SK-N-SH (cell line): ENCODE measurements around the gene NODAL. TPM values are rescaled to one million over a fixed set of nuclear protein-coding genes. Genes with fewer than 3 reads are reported as not detected.

Source experiments
- CTCF ChIA-PET: fragments of 300-600, 350-600 bp; formaldehyde crosslinking; extraction: SDS; loops from one replicate; lab custom pipeline; 2021; lab: Yijun Ruan, JAX
- POLR2A ChIA-PET: fragments of 350-600 bp; sonication (Branson Sonifier 250); formaldehyde crosslinking; extraction: SDS; loops from one replicate; lab custom pipeline; 2020; ENCODE audit warnings: antibody characterized with exemption, inconsistent platforms; lab: Yijun Ruan, JAX
- DNase-seq: peaks from one replicate; pipeline ENCODE4 v3.0.0; 2012
- H2AFZ ChIP-seq: fragments of 200-600 bp; sonication (generic); 2 replicates; pipeline ENCODE4 v1.8.1; 2016; ENCODE audit warnings: antibody characterized with exemption, mild to moderate bottlenecking, low read depth
- H3F3A ChIP-seq: fragments of 200-600 bp; sonication (generic); replicated peaks from 2 replicates; pipeline ENCODE3; 2016; ENCODE audit warnings: antibody characterized with exemption, mild to moderate bottlenecking; ENCODE audit not compliant: insufficient read depth
- H3K27ac ChIP-seq, 2 experiments: fragments of 200-500 bp in 1 of 2; fragments of 200-600 bp in 1 of 2; sonication (Bioruptor generic) in 1 of 2; sonication (generic), shearing (Covaris generic) in 1 of 2; 2 replicates each; pipeline versions ENCODE4 v1.5.1 to v1.6.1; 2014 to 2016; ENCODE audit warnings: low read depth in 2 of 2, inconsistent platforms in 1 of 2, low read length in 1 of 2, mild to moderate bottlenecking in 1 of 2, mixed read lengths in 1 of 2
- H3K27me3 ChIP-seq: fragments of 200-600 bp; sonication (generic), shearing (Covaris generic); 2 replicates; pipeline ENCODE4 v1.6.1; 2016; ENCODE audit warnings: mixed run types; ENCODE audit not compliant: insufficient read depth
- H3K36me3 ChIP-seq, 2 experiments: fragments of 200-500 bp in 1 of 2; fragments of 200-600 bp in 1 of 2; sonication (Bioruptor generic) in 1 of 2; sonication (generic) in 1 of 2; replicated peaks in 1 of 2; 2 replicates each; pipeline versions ENCODE3 to v1.5.1; 2014 to 2016; ENCODE audit warnings: low read length in 1 of 2, mild to moderate bottlenecking in 1 of 2; ENCODE audit not compliant: insufficient read depth in 2 of 2, control insufficient read depth in 1 of 2
- H3K4me1 ChIP-seq, 2 experiments: fragments of 200-500 bp in 1 of 2; fragments of 200-600 bp in 1 of 2; sonication (Bioruptor generic) in 1 of 2; sonication (generic), shearing (Covaris generic) in 1 of 2; 2 replicates each; pipeline versions ENCODE4 v1.5.1 to v1.6.1; 2014 to 2016; ENCODE audit warnings: low read depth in 1 of 2, low read length in 1 of 2, mixed run types in 1 of 2; ENCODE audit not compliant: insufficient read depth in 2 of 2, control insufficient read depth in 1 of 2
- H3K4me2 ChIP-seq: fragments of 200-600 bp; sonication (generic), shearing (Covaris generic); 2 replicates; pipeline ENCODE4 v1.6.1; 2017; ENCODE audit warnings: mixed run types
- H3K4me3 ChIP-seq, 2 experiments: fragments of 200-500 bp in 1 of 2; fragments of 200-600 bp in 1 of 2; sonication (Bioruptor generic) in 1 of 2; sonication (generic), shearing (Covaris generic) in 1 of 2; 2 replicates each; pipeline versions ENCODE4 v1.5.1 to v1.8.1; 2014 to 2016; ENCODE audit warnings: low read depth in 2 of 2, inconsistent platforms in 1 of 2, low read length in 1 of 2, mild to moderate bottlenecking in 1 of 2, mixed read lengths in 1 of 2, moderate library complexity in 1 of 2
- H3K79me2 ChIP-seq: fragments of 200-600 bp; sonication (generic); 2 replicates; pipeline ENCODE4 v1.8.1; 2017; ENCODE audit warnings: mild to moderate bottlenecking; ENCODE audit not compliant: insufficient read depth
- H3K9ac ChIP-seq: fragments of 200-600 bp; sonication (generic); 2 replicates; pipeline ENCODE4 v1.6.1; 2017; ENCODE audit warnings: mixed run types
- H3K9me2 ChIP-seq: fragments of 200-600 bp; sonication (generic); 2 replicates; pipeline ENCODE4 v1.6.1; 2017; ENCODE audit warnings: mixed run types
- H3K9me3 ChIP-seq: fragments of 200-600 bp; sonication (generic); 2 replicates; pipeline ENCODE4 v1.6.1; 2017; ENCODE audit warnings: mixed run types, mild to moderate bottlenecking, moderate library complexity
- H4K20me1 ChIP-seq: fragments of 200-600 bp; sonication (generic); 2 replicates; pipeline ENCODE4 v1.6.1; 2017; ENCODE audit warnings: mild to moderate bottlenecking, mixed run types; ENCODE audit not compliant: insufficient read depth
- CHD2 ChIP-seq: fragments of 150-350 bp; IDR thresholded peaks from 2 replicates; pipeline ENCODE4 v1.6.1; 2018; ENCODE audit warnings: low read length; ENCODE audit not compliant: partially characterized antibody
- CTCF ChIP-seq: fragments of 200-600 bp; sonication (generic); IDR thresholded peaks from 2 replicates; pipeline ENCODE4 v1.6.1; 2017; ENCODE audit warnings: antibody characterized with exemption, mild to moderate bottlenecking, moderate library complexity
- ELF1 ChIP-seq: IDR thresholded peaks from 2 replicates; pipeline ENCODE4 v1.4.0; 2012
- EZH2phosphoT487 ChIP-seq: fragments of 200-600 bp; sonication (generic); IDR thresholded peaks from 2 replicates; pipeline ENCODE4 v1.6.1; 2017; ENCODE audit warnings: low read depth, mixed run types, mild to moderate bottlenecking, antibody characterized with exemption, moderate library complexity, borderline replicate concordance
- FOXM1 ChIP-seq: IDR thresholded peaks from 2 replicates; pipeline ENCODE4 v1.4.0; 2012; ENCODE audit warnings: low read depth, mild to moderate bottlenecking
- GABPA ChIP-seq: IDR thresholded peaks from 2 replicates; pipeline ENCODE4 v1.4.0; 2012; ENCODE audit warnings: low read depth, mild to moderate bottlenecking
- GATA2 ChIP-seq: sonication (generic); formaldehyde crosslinking; IDR thresholded peaks from 2 replicates; pipeline ENCODE4 v1.5.0; 2020; ENCODE audit warnings: mild to moderate bottlenecking, missing genetic modification reagents
- JUND ChIP-seq: IDR thresholded peaks from 2 replicates; pipeline ENCODE4 v1.4.0; 2012
- MAX ChIP-seq: IDR thresholded peaks from 2 replicates; pipeline ENCODE4 v1.4.0; 2012; ENCODE audit warnings: low read depth
- MEF2A ChIP-seq: IDR thresholded peaks from 2 replicates; pipeline ENCODE4 v1.4.0; 2012; ENCODE audit warnings: low read depth, borderline replicate concordance
- NFIC ChIP-seq: IDR thresholded peaks from 2 replicates; pipeline ENCODE4 v1.4.0; 2012; ENCODE audit warnings: borderline replicate concordance
- RFX5 ChIP-seq: IDR thresholded peaks from 2 replicates; pipeline ENCODE4 v1.6.1; 2012; ENCODE audit warnings: mild to moderate bottlenecking, improper control_type of control experiment, low read length
- RXRA ChIP-seq: IDR thresholded peaks from 2 replicates; pipeline ENCODE4 v1.4.0; 2012; ENCODE audit warnings: low read depth, mild to moderate bottlenecking, borderline replicate concordance
- YY1 ChIP-seq: IDR thresholded peaks from 2 replicates; pipeline ENCODE4 v1.4.0; 2012; ENCODE audit warnings: low read depth, mild to moderate bottlenecking
- WGBS: methylation state at CpG from one replicate; pipeline ENCODE4 v1.1.6; 2017; ENCODE audit warnings: low lambda C conversion rate; 5-methylcytosine and 5-hydroxymethylcytosine counted together
- polyA plus RNA-seq, 3 experiments: library from polyadenylated mRNA; depleted of rRNA; stranded (reverse); fragments of >200 nt; gene quantifications; 2 replicates each; pipeline ENCODE4 v1.2.3, GENCODE V29; 2012
- TF ChIP-seq, protein P1 (sequence below): IDR thresholded peaks from 2 replicates; pipeline ENCODE4 v1.4.0; 2012; ENCODE audit warnings: low read depth, borderline replicate concordance
- TF ChIP-seq, protein P2 (sequence below): fragments of 150-350 bp; IDR thresholded peaks from 2 replicates; pipeline ENCODE4 v1.6.1; 2017; ENCODE audit warnings: antibody characterized with exemption, low read length, low read depth, borderline replicate concordance

NODAL gene
- polyA plus RNA-seq, 1 of the 3 experiments (the other 2 are of a cell fraction) = not detected

DNA sequence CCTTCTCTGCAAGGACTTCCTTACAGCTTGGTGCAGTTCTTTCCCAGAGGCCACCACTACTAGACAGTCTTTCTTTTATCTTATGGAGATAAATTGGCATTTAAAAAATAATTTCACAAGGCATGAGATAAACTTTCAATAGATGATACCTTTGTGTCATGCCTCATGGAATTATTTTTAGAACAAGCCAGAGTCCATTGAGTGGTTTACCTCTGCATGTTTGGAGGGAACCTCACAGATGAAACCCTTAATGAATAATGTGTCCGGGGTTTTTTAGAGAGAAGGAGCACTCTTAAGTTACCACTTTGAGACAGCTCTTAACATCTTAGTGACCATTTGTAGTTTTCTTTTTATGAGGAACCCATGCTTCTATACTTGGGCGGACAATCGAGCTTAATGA is 17.2 kb downstream of the NODAL start:
- no peak for DNase-seq
- POLR2A ChIA-PET = no interaction called here
- CTCF ChIA-PET = interaction anchor here (1.7 to 1.9 kb wide), 2 partner anchors 12 to 36 kb away, joined by 4 to 5 read pairs; no protein-coding TSS in a partner anchor

More for the DNA sequence above, 17.2 kb downstream of the NODAL start:
- H3F3A ChIP-seq = no peaks in the 10 kb centered on the region
- peaks cover 4% of the 10 kb centered on the region; the same call in 1 of the 2 replicates for H4K20me1 ChIP-seq
- H3K4me2 ChIP-seq = no peak overlapping the region
- H3K36me3 ChIP-seq = peaks cover 55 to 91% of the 10 kb centered on the region in 2 experiments
- no peak overlapping the region for H3K4me3 ChIP-seq
- no peaks in the 10 kb centered on the region for H3K27me3 ChIP-seq
- 93% methylated on average over 3 of the region's 3 CpGs for WGBS
- H3K9me2 ChIP-seq = no peaks in the 10 kb centered on the region
- no peaks in the 10 kb centered on the region for H3K79me2 ChIP-seq
- H3K9me3 ChIP-seq = no peaks in the 10 kb centered on the region
- H2AFZ ChIP-seq = no peak overlapping the region
- no peak for TF ChIP-seq GABPA
- TF ChIP-seq NFIC = no peak
- TF ChIP-seq MAX = no peak
- no peak for TF ChIP-seq GATA2 (CRISPR knock-in tag)
- TF ChIP-seq, protein P1, sequence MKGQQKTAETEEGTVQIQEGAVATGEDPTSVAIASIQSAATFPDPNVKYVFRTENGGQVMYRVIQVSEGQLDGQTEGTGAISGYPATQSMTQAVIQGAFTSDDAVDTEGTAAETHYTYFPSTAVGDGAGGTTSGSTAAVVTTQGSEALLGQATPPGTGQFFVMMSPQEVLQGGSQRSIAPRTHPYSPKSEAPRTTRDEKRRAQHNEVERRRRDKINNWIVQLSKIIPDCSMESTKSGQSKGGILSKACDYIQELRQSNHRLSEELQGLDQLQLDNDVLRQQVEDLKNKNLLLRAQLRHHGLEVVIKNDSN = no peak
- TF ChIP-seq EZH2phosphoT487 = no peak
- no peak for TF ChIP-seq JUND
- TF ChIP-seq RXRA = no peak
- TF ChIP-seq, protein P2, sequence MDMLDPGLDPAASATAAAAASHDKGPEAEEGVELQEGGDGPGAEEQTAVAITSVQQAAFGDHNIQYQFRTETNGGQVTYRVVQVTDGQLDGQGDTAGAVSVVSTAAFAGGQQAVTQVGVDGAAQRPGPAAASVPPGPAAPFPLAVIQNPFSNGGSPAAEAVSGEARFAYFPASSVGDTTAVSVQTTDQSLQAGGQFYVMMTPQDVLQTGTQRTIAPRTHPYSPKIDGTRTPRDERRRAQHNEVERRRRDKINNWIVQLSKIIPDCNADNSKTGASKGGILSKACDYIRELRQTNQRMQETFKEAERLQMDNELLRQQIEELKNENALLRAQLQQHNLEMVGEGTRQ = no peak
- no peak for TF ChIP-seq CTCF
- no peak for TF ChIP-seq MEF2A
- no peak for TF ChIP-seq ELF1
- TF ChIP-seq CHD2 = no peak
- TF ChIP-seq RFX5 = no peak
- TF ChIP-seq FOXM1 = no peak
- TF ChIP-seq YY1 = no peak
- TF ChIP-seq, all 33 proteins: peak for 0
- H3K9ac ChIP-seq = no peak overlapping the region
- no peak overlapping the region for H3K27ac ChIP-seq
- H3K4me1 ChIP-seq = no peaks in the 10 kb centered on the region
